ENCODE results near the gene TAF4B.

TAF4B gene

GRCh38 chr18:26386441-26386840 lies 160.2 kb downstream of the TAF4B start:
- no peaks in the 10 kb centered on the region for H3K79me2 ChIP-seq (ENCODE audit: insufficient read depth, low read depth)
- no peak overlapping the region for H3K4me2 ChIP-seq
- no peak overlapping the region for H3K4me3 ChIP-seq (IDR thresholded peaks at IDR 0.05; ENCODE audit: insufficient read depth, low read depth, low read length)
- H2AFZ ChIP-seq (ENCODE audit: low read depth), result no peak overlapping the region
- peaks cover 20% of the 10 kb centered on the region for H3K4me1 ChIP-seq (ENCODE audit: low read depth, poor library complexity, severe bottlenecking)
- H4K20me1 ChIP-seq (ENCODE audit: insufficient read depth), result no peaks in the 10 kb centered on the region
- no peaks in the 10 kb centered on the region for H3K27me3 ChIP-seq (ENCODE audit: insufficient read depth, low read depth)
- H3K36me3 ChIP-seq (ENCODE audit: insufficient read depth), result no peaks in the 10 kb centered on the region; the same call in 1 of the 2 replicates
- no peak for TF ChIP-seq CTCF (conservative IDR thresholded peaks at IDR 0.05; ENCODE audit: low read depth, low read length)
- no peak overlapping the region for H3K27ac ChIP-seq
- H3K9ac ChIP-seq, result no peak overlapping the region

- no peak overlapping the region for H3K9ac ChIP-seq
- no peak overlapping the region for H3K4me2 ChIP-seq
- no peak overlapping the region for H2AFZ ChIP-seq (ENCODE audit: low read depth)
- H4K20me1 ChIP-seq (ENCODE audit: insufficient read depth), result no peaks in the 10 kb centered on the region
- H3K27me3 ChIP-seq (ENCODE audit: insufficient read depth, low read depth), result no peaks in the 10 kb centered on the region
- no peaks in the 10 kb centered on the region for H3K79me2 ChIP-seq (ENCODE audit: insufficient read depth, low read depth)
- TF ChIP-seq CTCF (conservative IDR thresholded peaks at IDR 0.05; ENCODE audit: low read depth, low read length), result no peak
- no peak overlapping the region for H3K27ac ChIP-seq
- H3K4me1 ChIP-seq (ENCODE audit: low read depth, poor library complexity, severe bottlenecking), result no peaks in the 10 kb centered on the region
- H3K36me3 ChIP-seq (ENCODE audit: insufficient read depth), result no peaks in the 10 kb centered on the region; the same call in 1 of the 2 replicates
- H3K4me3 ChIP-seq (IDR thresholded peaks at IDR 0.05; ENCODE audit: insufficient read depth, low read depth, low read length), result no peak overlapping the region
Observed at GRCh38 chr18:26394047-26394654, 167.9 kb downstream of the TAF4B start.

- Histone ChIP-seq H3K27ac (no peak overlapping the region), H4K20me1 (ENCODE audit: insufficient read depth) (no peaks in the 10 kb centered on the region), H3K9ac (no peak overlapping the region), H3K4me2 (no peak overlapping the region), H2AFZ (ENCODE audit: low read depth) (no peak overlapping the region), H3K79me2 (ENCODE audit: insufficient read depth, low read depth) (no peaks in the 10 kb centered on the region), H3K36me3 (ENCODE audit: insufficient read depth) (no peaks in the 10 kb centered on the region), H3K27me3 (ENCODE audit: insufficient read depth, low read depth) (no peaks in the 10 kb centered on the region), H3K4me3 (IDR thresholded peaks at IDR 0.05; ENCODE audit: insufficient read depth, low read depth, low read length) (no peak overlapping the region), H3K4me1 (ENCODE audit: low read depth, poor library complexity, severe bottlenecking) (no peaks in the 10 kb centered on the region)
- no peak for TF ChIP-seq CTCF (conservative IDR thresholded peaks at IDR 0.05; ENCODE audit: low read depth, low read length)
Observed at GRCh38 chr18:26397019-26397418, 170.8 kb downstream of the TAF4B start.

GRCh38 chr18:26403491-26403890 lies 177.2 kb downstream of the TAF4B start:
- no peak for TF ChIP-seq CTCF (conservative IDR thresholded peaks at IDR 0.05; ENCODE audit: low read depth, low read length)
- H3K27ac ChIP-seq, result no peak overlapping the region
- no peaks in the 10 kb centered on the region for H3K79me2 ChIP-seq (ENCODE audit: insufficient read depth, low read depth)
- no peaks in the 10 kb centered on the region for H3K4me1 ChIP-seq (ENCODE audit: low read depth, poor library complexity, severe bottlenecking)
- no peaks in the 10 kb centered on the region for H3K36me3 ChIP-seq (ENCODE audit: insufficient read depth)
- H4K20me1 ChIP-seq (ENCODE audit: insufficient read depth), result no peaks in the 10 kb centered on the region
- no peak overlapping the region for H3K9ac ChIP-seq
- H3K4me3 ChIP-seq (IDR thresholded peaks at IDR 0.05; ENCODE audit: insufficient read depth, low read depth, low read length), result no peak overlapping the region
- no peak overlapping the region for H2AFZ ChIP-seq (ENCODE audit: low read depth)
- H3K4me2 ChIP-seq, result no peak overlapping the region
- H3K27me3 ChIP-seq (ENCODE audit: insufficient read depth, low read depth), result no peaks in the 10 kb centered on the region

Measured in KMS-11 (cell line).